Occipital lobe (tissue), 2 donors: ENCODE data around the gene BST1. TPM values are rescaled to one million over a fixed set of nuclear protein-coding genes. Genes with fewer than 3 reads are reported as not detected.
"Not testable (repeated sequence)": the region's sequence is repeated elsewhere in the genome, so short reads cannot be mapped to it uniquely, and the experiment has no call there.

Experiments
- DNase-seq: peaks from one replicate; lab custom pipeline; 2025; lab: John Stamatoyannopoulos, UW
- total RNA-seq: library from RNA; depleted of rRNA; stranded (reverse); fragments of >200 nt; gene quantifications from one replicate; pipeline ENCODE4 v1.2.3, GENCODE V29; 2014

The BST1 gene
- total RNA-seq, 1 donor from 2014 or later, result 2.8 TPM

GRCh38 chr4:15744016-15744545, 41.2 kb downstream of the BST1 start:
- no peak for DNase-seq

GRCh38 chr4:15746110-15746509, 43.2 kb downstream of the BST1 start:
- no peak for DNase-seq

GRCh38 chr4:15749001-15749400, 46.1 kb downstream of the BST1 start:
- DNase-seq, result no peak

GRCh38 chr4:15751153-15751552, 48.3 kb downstream of the BST1 start:
- no peak for DNase-seq

GRCh38 chr4:15753081-15753480, 50.2 kb downstream of the BST1 start:
- no peak for DNase-seq

GRCh38 chr4:15753786-15754185, 50.9 kb downstream of the BST1 start:
- DNase-seq, result no peak

- DNase-seq, result no peak
Measured at GRCh38 chr4:15754323-15754722, 51.5 kb downstream of the BST1 start.

- no peak for DNase-seq
Measured at GRCh38 chr4:15755321-15756155, 52.7 kb downstream of the BST1 start.

GRCh38 chr4:15756361-15756861, 53.5 kb downstream of the BST1 start:
- DNase-seq, result no peak

- DNase-seq, result no peak
Measured at GRCh38 chr4:15757054-15757453, 54.2 kb downstream of the BST1 start.

- no peak for DNase-seq
Measured at GRCh38 chr4:15758294-15758693, 55.4 kb downstream of the BST1 start.

- DNase-seq, result not testable (repeated sequence)
Measured at GRCh38 chr4:15762460-15762859, 59.6 kb downstream of the BST1 start.

GRCh38 chr4:15765391-15765790, 62.5 kb downstream of the BST1 start:
- no peak for DNase-seq

GRCh38 chr4:15765910-15766697, 63.2 kb downstream of the BST1 start:
- DNase-seq, result no peak

- no peak for DNase-seq
Measured at GRCh38 chr4:15766821-15767220, 64.0 kb downstream of the BST1 start.

GRCh38 chr4:15769202-15769601, 66.3 kb downstream of the BST1 start:
- no peak for DNase-seq

- no peak for DNase-seq
Measured at GRCh38 chr4:15771216-15772058, 68.6 kb downstream of the BST1 start.

GRCh38 chr4:15774020-15774420, 71.2 kb downstream of the BST1 start:
- DNase-seq, result no peak

- no peak for DNase-seq
Measured at GRCh38 chr4:15776871-15777648, 74.2 kb downstream of the BST1 start.

- no peak for DNase-seq
Measured at GRCh38 chr4:15777697-15778288, 74.9 kb downstream of the BST1 start.
